ENCODE data around the gene MUC22. TPM values are rescaled to one million over a fixed set of nuclear protein-coding genes. Genes with fewer than 3 reads are reported as not detected.
"Not testable (repeated sequence)": the region's sequence is repeated elsewhere in the genome, so short reads cannot be mapped to it uniquely, and the experiment has no call there.

The MUC22 gene
- total RNA-seq, 3 donors from 2014 or later (not counting 1 experiment from before 2014, with no cell fraction given) = not detected

DNA sequence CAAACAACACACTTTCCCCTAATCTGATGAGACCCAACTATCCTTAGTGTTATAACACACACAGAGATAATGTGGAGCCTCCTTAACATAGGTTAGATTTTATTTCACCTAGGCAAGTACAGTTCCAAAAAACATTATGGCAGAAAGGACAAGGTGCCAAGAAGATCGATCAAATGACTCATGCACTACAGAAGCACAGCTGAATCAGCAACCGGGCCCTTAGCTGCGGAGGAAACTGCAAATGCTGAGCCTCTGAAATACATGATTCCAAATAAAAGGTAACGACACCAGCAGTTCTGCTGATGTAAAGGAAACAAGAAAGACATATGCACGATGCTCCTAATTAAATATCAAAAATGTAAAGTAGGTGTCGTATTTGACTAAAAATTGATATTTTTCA is 46.6 kb upstream of the MUC22 start:
- no peaks in the 10 kb centered on the region for H3K36me3 ChIP-seq (ENCODE audit: control insufficient read depth, insufficient read depth, low read length)
- Mint-ChIP-seq H3K36me3 (no peaks in the 10 kb centered on the region), H3K27me3 (ENCODE audit: low read depth in 2 of 2) (peaks cover 30 to 48% of the 10 kb centered on the region in 2 donors), H3K27ac (no peak overlapping the region), H3K9me3 (no peaks in the 10 kb centered on the region), H3K4me3 (no peak overlapping the region), H3K4me1 (peaks cover 29 to 31% of the 10 kb centered on the region in 2 donors)
- no peak for DNase-seq
- H3K4me3 ChIP-seq (ENCODE audit: low read length) = no peak overlapping the region
- H3K4me1 ChIP-seq (ENCODE audit: control insufficient read depth, insufficient read depth, low read length) = peaks cover 26% of the 10 kb centered on the region
- peaks cover 4% of the 10 kb centered on the region for H3K27me3 ChIP-seq (ENCODE audit: control insufficient read depth, insufficient read depth, low read length)
- TF ChIP-seq, protein P1, sequence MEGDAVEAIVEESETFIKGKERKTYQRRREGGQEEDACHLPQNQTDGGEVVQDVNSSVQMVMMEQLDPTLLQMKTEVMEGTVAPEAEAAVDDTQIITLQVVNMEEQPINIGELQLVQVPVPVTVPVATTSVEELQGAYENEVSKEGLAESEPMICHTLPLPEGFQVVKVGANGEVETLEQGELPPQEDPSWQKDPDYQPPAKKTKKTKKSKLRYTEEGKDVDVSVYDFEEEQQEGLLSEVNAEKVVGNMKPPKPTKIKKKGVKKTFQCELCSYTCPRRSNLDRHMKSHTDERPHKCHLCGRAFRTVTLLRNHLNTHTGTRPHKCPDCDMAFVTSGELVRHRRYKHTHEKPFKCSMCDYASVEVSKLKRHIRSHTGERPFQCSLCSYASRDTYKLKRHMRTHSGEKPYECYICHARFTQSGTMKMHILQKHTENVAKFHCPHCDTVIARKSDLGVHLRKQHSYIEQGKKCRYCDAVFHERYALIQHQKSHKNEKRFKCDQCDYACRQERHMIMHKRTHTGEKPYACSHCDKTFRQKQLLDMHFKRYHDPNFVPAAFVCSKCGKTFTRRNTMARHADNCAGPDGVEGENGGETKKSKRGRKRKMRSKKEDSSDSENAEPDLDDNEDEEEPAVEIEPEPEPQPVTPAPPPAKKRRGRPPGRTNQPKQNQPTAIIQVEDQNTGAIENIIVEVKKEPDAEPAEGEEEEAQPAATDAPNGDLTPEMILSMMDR (IDR thresholded peaks at IDR 0.05) = no peak
- 88% methylated on average over 6 of the region's 6 CpGs for WGBS (ENCODE audit: insufficient coverage)
- no peak for ATAC-seq
- H3K9me3 ChIP-seq (ENCODE audit: control insufficient read depth, insufficient read depth, low read length) = no peaks in the 10 kb centered on the region
- no peak overlapping the region for H3K27ac ChIP-seq (ENCODE audit: low read length)
- intact Hi-C loops (cut with micrococcal nuclease) = no loop called here

DNA sequence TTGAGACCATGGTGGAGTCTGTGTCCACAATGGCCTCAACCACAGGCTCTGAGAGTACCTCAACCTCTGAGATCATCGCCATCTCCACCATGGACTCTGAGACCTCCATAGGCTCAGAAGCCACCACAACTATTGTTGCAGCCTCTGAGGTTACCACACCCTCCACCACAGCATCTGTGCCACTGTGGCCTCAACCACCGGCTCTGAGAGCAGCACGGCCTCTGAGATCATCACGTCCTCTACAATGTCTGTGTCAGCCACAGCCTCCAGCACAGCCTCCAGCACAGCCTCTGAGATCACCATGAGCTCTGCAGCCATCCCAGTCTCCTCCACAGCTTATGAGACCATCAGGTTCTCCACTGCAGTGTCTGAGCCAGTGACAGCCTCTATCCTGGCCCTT is 46.2 kb upstream of the MUC22 start:
- Histone ChIP-seq H3K27ac (ENCODE audit: low read length) (no peak overlapping the region), H3K36me3 (ENCODE audit: control insufficient read depth, insufficient read depth, low read length) (no peaks in the 10 kb centered on the region), H3K27me3 (ENCODE audit: control insufficient read depth, insufficient read depth, low read length) (peaks cover 4% of the 10 kb centered on the region), H3K9me3 (ENCODE audit: control insufficient read depth, insufficient read depth, low read length) (no peaks in the 10 kb centered on the region), H3K4me3 (ENCODE audit: low read length) (no peak overlapping the region), H3K4me1 (ENCODE audit: control insufficient read depth, insufficient read depth, low read length) (peaks cover 26% of the 10 kb centered on the region)
- H3K36me3 Mint-ChIP-seq = no peaks in the 10 kb centered on the region
- H3K27ac Mint-ChIP-seq = peak overlapping the region; percentile 5 to 27
- intact Hi-C loops (cut with micrococcal nuclease) = no loop called here
- no peaks in the 10 kb centered on the region for H3K9me3 Mint-ChIP-seq
- DNase-seq (peak in 1 of 2 donors; percentile 36), ATAC-seq (peak; percentile 59 to 78 (median 70))
- H3K4me3 Mint-ChIP-seq = no peak overlapping the region
- H3K27me3 Mint-ChIP-seq (ENCODE audit: low read depth in 2 of 2) = peaks cover 29 to 46% of the 10 kb centered on the region in 2 donors
- 29% methylated on average over 4 of the region's 4 CpGs for WGBS (ENCODE audit: insufficient coverage)
- TF ChIP-seq, protein P1 (IDR thresholded peaks at IDR 0.05) = no peak
- peaks cover 29 to 31% of the 10 kb centered on the region in 2 donors for H3K4me1 Mint-ChIP-seq

DNA sequence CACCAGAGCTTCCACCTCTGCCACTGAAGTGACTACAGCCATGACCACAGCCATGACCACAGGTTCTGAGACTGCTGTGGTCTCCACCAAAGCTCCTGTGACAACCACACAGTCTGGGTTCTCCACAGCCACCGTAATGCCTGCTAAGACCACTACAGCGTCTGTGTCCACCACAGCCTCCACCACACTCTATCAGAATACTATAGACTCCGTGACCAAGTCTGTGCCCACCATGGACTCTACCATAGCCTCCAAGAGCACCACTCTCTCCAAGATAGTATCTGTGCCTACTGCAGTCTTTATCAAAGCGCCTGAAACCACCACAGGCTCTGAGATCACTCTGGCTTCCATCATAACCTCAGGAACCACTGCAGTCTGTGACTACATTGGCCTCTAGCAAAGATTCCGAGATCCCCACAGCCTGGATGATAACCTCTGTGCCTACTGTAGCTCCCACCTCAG is 45.1 kb upstream of the MUC22 start:
- ATAC-seq = peak; percentile 17 to 65 (median 47)
- no peaks in the 10 kb centered on the region for H3K36me3 ChIP-seq (ENCODE audit: control insufficient read depth, insufficient read depth, low read length)
- peaks cover 29 to 31% of the 10 kb centered on the region in 2 donors for H3K4me1 Mint-ChIP-seq
- no peaks in the 10 kb centered on the region for H3K9me3 Mint-ChIP-seq
- peaks cover 26% of the 10 kb centered on the region for H3K4me1 ChIP-seq (ENCODE audit: control insufficient read depth, insufficient read depth, low read length)
- peak overlapping the region; percentile 5 to 27 for H3K27ac Mint-ChIP-seq
- H3K4me3 ChIP-seq (ENCODE audit: low read length) = no peak overlapping the region
- intact Hi-C loops (cut with micrococcal nuclease) = no loop called here
- DNase-seq = no peak
- no peaks in the 10 kb centered on the region for H3K36me3 Mint-ChIP-seq
- no peaks in the 10 kb centered on the region for H3K9me3 ChIP-seq (ENCODE audit: control insufficient read depth, insufficient read depth, low read length)
- 40% methylated on average over 5 of the region's 5 CpGs for WGBS (ENCODE audit: insufficient coverage)
- H3K4me3 Mint-ChIP-seq = peak overlapping the region; percentile 32
- peaks cover 25 to 36% of the 10 kb centered on the region in 2 donors for H3K27me3 Mint-ChIP-seq (ENCODE audit: low read depth in 2 of 2)
- no peak overlapping the region for H3K27ac ChIP-seq (ENCODE audit: low read length)
- peaks cover 4% of the 10 kb centered on the region for H3K27me3 ChIP-seq (ENCODE audit: control insufficient read depth, insufficient read depth, low read length)
- TF ChIP-seq, protein P1 (IDR thresholded peaks at IDR 0.05) = no peak

DNA sequence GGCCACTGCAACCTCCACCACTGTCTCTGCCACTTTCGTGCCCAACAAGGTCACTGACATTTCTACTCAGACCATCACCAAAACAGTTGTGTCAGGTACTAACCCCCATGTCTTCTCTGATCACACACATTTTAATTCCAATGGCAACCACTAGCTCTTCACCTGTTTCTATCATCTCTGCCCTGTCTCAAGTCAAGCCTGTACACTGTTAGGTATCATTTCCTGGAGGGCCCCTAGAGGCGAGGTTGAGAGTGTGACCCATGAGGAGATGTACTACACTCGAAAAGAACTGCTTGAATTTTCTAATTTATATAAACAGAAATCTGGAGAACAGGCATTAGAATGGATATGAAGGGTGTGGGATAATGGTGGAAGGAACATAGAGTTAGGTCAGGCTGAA is 44.1 kb upstream of the MUC22 start:
- Mint-ChIP-seq H3K27ac (no peak overlapping the region), H3K27me3 (ENCODE audit: low read depth in 2 of 2) (peaks cover 22 to 35% of the 10 kb centered on the region in 2 donors), H3K9me3 (no peaks in the 10 kb centered on the region), H3K4me1 (peaks cover 29 to 31% of the 10 kb centered on the region in 2 donors), H3K36me3 (no peaks in the 10 kb centered on the region), H3K4me3 (no peak overlapping the region)
- WGBS (ENCODE audit: insufficient coverage) = 40% methylated on average over 3 of the region's 3 CpGs
- ATAC-seq (no peak), DNase-seq (no peak)
- Histone ChIP-seq H3K9me3 (ENCODE audit: control insufficient read depth, insufficient read depth, low read length) (no peaks in the 10 kb centered on the region), H3K4me3 (ENCODE audit: low read length) (no peak overlapping the region), H3K4me1 (ENCODE audit: control insufficient read depth, insufficient read depth, low read length) (peaks cover 26% of the 10 kb centered on the region), H3K36me3 (ENCODE audit: control insufficient read depth, insufficient read depth, low read length) (no peaks in the 10 kb centered on the region), H3K27ac (ENCODE audit: low read length) (no peak overlapping the region), H3K27me3 (ENCODE audit: control insufficient read depth, insufficient read depth, low read length) (peaks cover 4% of the 10 kb centered on the region)
- TF ChIP-seq, protein P1 (IDR thresholded peaks at IDR 0.05) = no peak
- intact Hi-C loops (cut with micrococcal nuclease) = no loop called here

DNA sequence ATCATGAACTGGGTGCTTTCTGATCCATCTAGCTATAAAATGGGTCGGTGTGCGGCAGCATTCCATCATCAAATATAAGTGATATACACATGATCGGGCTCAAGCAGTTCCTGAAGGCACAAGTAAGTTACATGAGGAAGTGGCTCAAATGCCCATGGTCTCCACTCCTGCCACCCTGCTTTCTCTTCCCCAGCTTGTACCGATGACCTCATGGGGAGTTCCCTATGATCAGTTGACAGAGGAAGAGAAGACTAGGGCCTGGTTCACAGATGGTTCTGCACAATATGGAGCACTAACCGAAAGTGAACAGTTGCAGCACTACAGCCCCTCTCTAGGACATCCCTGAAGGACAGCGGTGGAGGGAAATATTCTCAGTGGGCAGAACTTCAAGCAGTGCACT is 41.1 kb upstream of the MUC22 start:
- H3K27me3 ChIP-seq (ENCODE audit: control insufficient read depth, insufficient read depth, low read length); H3K9me3 Mint-ChIP-seq; H3K9me3 ChIP-seq (ENCODE audit: control insufficient read depth, insufficient read depth, low read length); H3K4me3 Mint-ChIP-seq; H3K27ac Mint-ChIP-seq; intact Hi-C loops (cut with micrococcal nuclease); DNase-seq; H3K27ac ChIP-seq (ENCODE audit: low read length); H3K36me3 Mint-ChIP-seq; H3K36me3 ChIP-seq (ENCODE audit: control insufficient read depth, insufficient read depth, low read length); H3K4me3 ChIP-seq (ENCODE audit: low read length); ATAC-seq: not testable (repeated sequence)
- peaks cover 34 to 61% of the 10 kb centered on the region in 2 donors for H3K27me3 Mint-ChIP-seq (ENCODE audit: low read depth in 2 of 2)
- H3K4me1 Mint-ChIP-seq = peaks cover 21 to 22% of the 10 kb centered on the region in 2 donors
- WGBS (ENCODE audit: insufficient coverage) = 95% methylated on average over 6 of the region's 6 CpGs
- peaks cover 18% of the 10 kb centered on the region for H3K4me1 ChIP-seq (ENCODE audit: control insufficient read depth, insufficient read depth, low read length)

Data from natural killer cell (primary cell).